ENCODE results near the gene SCD. TPM values are rescaled to one million over a fixed set of nuclear protein-coding genes. Genes with fewer than 3 reads are reported as not detected.
A peak's percentile ranks its signal among the peaks of the same experiment; 100 is the strongest.

The SCD gene
- total RNA-seq, 5 donors from 2014 or later (not counting 1 experiment from before 2014, with no cell fraction given), result 2.1 to 5.7 (median 4.7) TPM

- no peak for ATAC-seq (replicated peaks in 1 of 4)
- no peak for DNase-seq
- Mint-ChIP-seq H3K9me3 (no peaks in the 10 kb centered on the region), H3K4me3 (no peak overlapping the region), H3K27ac (no peak overlapping the region), H3K27me3 (no peaks in the 10 kb centered on the region), H3K36me3 (peaks cover 41% of the 10 kb centered on the region), H3K4me1 (peaks cover 7 to 10% (median 9%) of the 10 kb centered on the region in 3 donors)
- Histone ChIP-seq H3K27me3 (replicated peaks in 1 of 2; ENCODE audit: control insufficient read depth in 2 of 2, extremely low read depth in 1 of 2, insufficient read depth in 2 of 2, low read length in 1 of 2) (no peaks in the 10 kb centered on the region), H3K27ac (ENCODE audit: low read length) (no peak overlapping the region), H3K36me3 (ENCODE audit: control insufficient read depth in 2 of 2, extremely low read depth in 1 of 2, insufficient read depth in 1 of 2, low read length in 1 of 2) (peaks cover 11 to 25% of the 10 kb centered on the region in 2 donors), H3K4me1 (ENCODE audit: control insufficient read depth in 1 of 2, extremely low read depth in 1 of 2, insufficient read depth in 2 of 2, low read length in 2 of 2) (peaks cover 0 to 4% of the 10 kb centered on the region in 2 experiments), H3K9me3 (no peaks in the 10 kb centered on the region), H3K4me3 (ENCODE audit: control insufficient read depth in 1 of 2, extremely low read depth in 1 of 2, low read length in 1 of 2) (no peak overlapping the region)
- CTCF ChIA-PET, result no interaction called here
- WGBS (ENCODE audit: insufficient coverage), result 96% methylated on average over 3 of the region's 4 CpGs
- POLR2A ChIA-PET, result no interaction called here
Observed at GRCh38 chr10:100355086-100355485, 8.1 kb downstream of the SCD start.

GRCh38 chr10:100356067-100357017 lies 9.3 kb downstream of the SCD start:
- POLR2A ChIA-PET, result no interaction called here

GRCh38 chr10:100357059-100357858 lies 10.2 kb downstream of the SCD start:
- no peaks in the 10 kb centered on the region for H3K9me3 Mint-ChIP-seq
- Histone ChIP-seq H3K4me3 (ENCODE audit: control insufficient read depth in 1 of 2, extremely low read depth in 1 of 2, low read length in 1 of 2) (no peak overlapping the region), H3K4me1 (ENCODE audit: control insufficient read depth in 1 of 2, extremely low read depth in 1 of 2, insufficient read depth in 2 of 2, low read length in 2 of 2) (peaks cover 0 to 4% of the 10 kb centered on the region in 2 experiments), H3K27me3 (replicated peaks in 1 of 2; ENCODE audit: control insufficient read depth in 2 of 2, extremely low read depth in 1 of 2, insufficient read depth in 2 of 2, low read length in 1 of 2) (no peaks in the 10 kb centered on the region), H3K36me3 (ENCODE audit: control insufficient read depth in 2 of 2, extremely low read depth in 1 of 2, insufficient read depth in 1 of 2, low read length in 1 of 2) (peaks cover 9 to 24% of the 10 kb centered on the region in 2 donors), H3K9me3 (no peaks in the 10 kb centered on the region), H3K27ac (ENCODE audit: low read length) (no peak overlapping the region)
- no peak overlapping the region for H3K27ac Mint-ChIP-seq
- H3K36me3 Mint-ChIP-seq, result peaks cover 43% of the 10 kb centered on the region
- 90% methylated on average over 2 of the region's 4 CpGs for WGBS (ENCODE audit: insufficient coverage)
- DNase-seq (no peak), ATAC-seq (replicated peaks in 1 of 4) (no peak)
- POLR2A ChIA-PET, result no interaction called here
- peaks cover 7 to 10% (median 9%) of the 10 kb centered on the region in 3 donors for H3K4me1 Mint-ChIP-seq
- H3K4me3 Mint-ChIP-seq, result no peak overlapping the region
- CTCF ChIA-PET, result no interaction called here
- H3K27me3 Mint-ChIP-seq, result no peaks in the 10 kb centered on the region

More at GRCh38 chr10:100356067-100357017, 9.3 kb downstream of the SCD start:
- no peaks in the 10 kb centered on the region for H3K9me3 Mint-ChIP-seq
- peaks cover 42% of the 10 kb centered on the region for H3K36me3 Mint-ChIP-seq
- H3K4me1 Mint-ChIP-seq, result peaks cover 7 to 10% (median 9%) of the 10 kb centered on the region in 3 donors
- H3K27ac ChIP-seq (ENCODE audit: low read length), result no peak overlapping the region
- no peak for DNase-seq
- H3K4me3 Mint-ChIP-seq, result no peak overlapping the region
- H3K27ac Mint-ChIP-seq, result no peak overlapping the region
- peaks cover 11 to 25% of the 10 kb centered on the region in 2 donors for H3K36me3 ChIP-seq (ENCODE audit: control insufficient read depth in 2 of 2, extremely low read depth in 1 of 2, insufficient read depth in 1 of 2, low read length in 1 of 2)
- H3K9me3 ChIP-seq, result no peaks in the 10 kb centered on the region
- H3K4me1 ChIP-seq (ENCODE audit: control insufficient read depth in 1 of 2, extremely low read depth in 1 of 2, insufficient read depth in 2 of 2, low read length in 2 of 2), result peaks cover 0 to 4% of the 10 kb centered on the region in 2 experiments
- 94% methylated on average over 8 of the region's 14 CpGs for WGBS (ENCODE audit: insufficient coverage)
- H3K27me3 ChIP-seq (replicated peaks in 1 of 2; ENCODE audit: control insufficient read depth in 2 of 2, extremely low read depth in 1 of 2, insufficient read depth in 2 of 2, low read length in 1 of 2), result no peaks in the 10 kb centered on the region
- no peak for ATAC-seq (replicated peaks in 1 of 4)
- H3K4me3 ChIP-seq (ENCODE audit: control insufficient read depth in 1 of 2, extremely low read depth in 1 of 2, low read length in 1 of 2), result no peak overlapping the region
- no peaks in the 10 kb centered on the region for H3K27me3 Mint-ChIP-seq
- CTCF ChIA-PET, result interaction anchor here in 1 of 2 donors (0.6 kb wide), 1 partner anchor 54 kb away, joined by 3 read pairs; no protein-coding TSS in a partner anchor

GRCh38 chr10:100359030-100359432 lies 12.0 kb downstream of the SCD start:
- Mint-ChIP-seq H3K27me3 (no peaks in the 10 kb centered on the region), H3K9me3 (no peaks in the 10 kb centered on the region), H3K4me3 (no peak overlapping the region), H3K4me1 (peaks cover 7 to 10% (median 9%) of the 10 kb centered on the region in 3 donors), H3K36me3 (peaks cover 36% of the 10 kb centered on the region), H3K27ac (peak overlapping the region in 1 of 2 donors; percentile 73)
- no peak overlapping the region for H3K27ac ChIP-seq (ENCODE audit: low read length)
- H3K4me3 ChIP-seq (ENCODE audit: control insufficient read depth in 1 of 2, extremely low read depth in 1 of 2, low read length in 1 of 2), result no peak overlapping the region
- peaks cover 0 to 4% of the 10 kb centered on the region in 2 experiments for H3K4me1 ChIP-seq (ENCODE audit: control insufficient read depth in 1 of 2, extremely low read depth in 1 of 2, insufficient read depth in 2 of 2, low read length in 2 of 2)
- ATAC-seq (replicated peaks in 1 of 4) (no peak), DNase-seq (no peak)
- H3K36me3 ChIP-seq (ENCODE audit: control insufficient read depth in 2 of 2, extremely low read depth in 1 of 2, insufficient read depth in 1 of 2, low read length in 1 of 2), result peaks cover 8 to 18% of the 10 kb centered on the region in 2 donors
- H3K9me3 ChIP-seq, result no peaks in the 10 kb centered on the region
- WGBS (ENCODE audit: insufficient coverage), result 100% methylated on average over 1 of the region's 2 CpGs
- H3K27me3 ChIP-seq (replicated peaks in 1 of 2; ENCODE audit: control insufficient read depth in 2 of 2, extremely low read depth in 1 of 2, insufficient read depth in 2 of 2, low read length in 1 of 2), result no peaks in the 10 kb centered on the region
- CTCF ChIA-PET, result no interaction called here
- POLR2A ChIA-PET, result interaction anchor here in 1 of 2 donors (0.5 kb wide), 1 partner anchor 99 kb away, joined by 4 read pairs; no protein-coding TSS in a partner anchor

- Mint-ChIP-seq H3K27me3 (no peaks in the 10 kb centered on the region), H3K9me3 (no peaks in the 10 kb centered on the region), H3K4me1 (peaks cover 7 to 10% (median 9%) of the 10 kb centered on the region in 3 donors), H3K4me3 (no peak overlapping the region), H3K27ac (peak overlapping the region in 1 of 2 donors; percentile 73), H3K36me3 (peaks cover 31% of the 10 kb centered on the region)
- no peaks in the 10 kb centered on the region for H3K9me3 ChIP-seq
- ATAC-seq (replicated peaks in 1 of 4), result no peak
- no peak overlapping the region for H3K27ac ChIP-seq (ENCODE audit: low read length)
- 100% methylated on average over 1 of the region's 3 CpGs for WGBS (ENCODE audit: insufficient coverage)
- no peak overlapping the region for H3K4me3 ChIP-seq (ENCODE audit: control insufficient read depth in 1 of 2, extremely low read depth in 1 of 2, low read length in 1 of 2)
- no peaks in the 10 kb centered on the region for H3K27me3 ChIP-seq (replicated peaks in 1 of 2; ENCODE audit: control insufficient read depth in 2 of 2, extremely low read depth in 1 of 2, insufficient read depth in 2 of 2, low read length in 1 of 2)
- peaks cover 8 to 12% of the 10 kb centered on the region in 2 donors for H3K36me3 ChIP-seq (ENCODE audit: control insufficient read depth in 2 of 2, extremely low read depth in 1 of 2, insufficient read depth in 1 of 2, low read length in 1 of 2)
- DNase-seq, result no peak
- CTCF ChIA-PET, result no interaction called here
- POLR2A ChIA-PET, result interaction anchor here in 1 of 2 donors (0.5 kb wide), 1 partner anchor 99 kb away, joined by 4 read pairs; no protein-coding TSS in a partner anchor
- peaks cover 0 to 4% of the 10 kb centered on the region in 2 experiments for H3K4me1 ChIP-seq (ENCODE audit: control insufficient read depth in 1 of 2, extremely low read depth in 1 of 2, insufficient read depth in 2 of 2, low read length in 2 of 2)
Observed at GRCh38 chr10:100359529-100360150, 12.6 kb downstream of the SCD start.

GRCh38 chr10:100360234-100360633 lies 13.2 kb downstream of the SCD start:
- H3K4me3 Mint-ChIP-seq, result no peak overlapping the region
- ATAC-seq (replicated peaks in 1 of 4), result no peak
- no peaks in the 10 kb centered on the region for H3K9me3 Mint-ChIP-seq
- peaks cover 29% of the 10 kb centered on the region for H3K36me3 Mint-ChIP-seq
- no peak for DNase-seq
- H3K27ac Mint-ChIP-seq, result no peak overlapping the region
- ChIA-PET POLR2A (no interaction called here), CTCF (no interaction called here)
- Histone ChIP-seq H3K4me3 (ENCODE audit: control insufficient read depth in 1 of 2, extremely low read depth in 1 of 2, low read length in 1 of 2) (no peak overlapping the region), H3K27ac (ENCODE audit: low read length) (no peak overlapping the region), H3K36me3 (ENCODE audit: control insufficient read depth in 2 of 2, extremely low read depth in 1 of 2, insufficient read depth in 1 of 2, low read length in 1 of 2) (peaks cover 8 to 11% of the 10 kb centered on the region in 2 donors), H3K27me3 (replicated peaks in 1 of 2; ENCODE audit: control insufficient read depth in 2 of 2, extremely low read depth in 1 of 2, insufficient read depth in 2 of 2, low read length in 1 of 2) (no peaks in the 10 kb centered on the region), H3K4me1 (ENCODE audit: control insufficient read depth in 1 of 2, extremely low read depth in 1 of 2, insufficient read depth in 2 of 2, low read length in 2 of 2) (peaks cover 0 to 4% of the 10 kb centered on the region in 2 experiments), H3K9me3 (no peaks in the 10 kb centered on the region)
- peaks cover 7 to 10% (median 9%) of the 10 kb centered on the region in 3 donors for H3K4me1 Mint-ChIP-seq
- H3K27me3 Mint-ChIP-seq, result no peaks in the 10 kb centered on the region
- WGBS (ENCODE audit: insufficient coverage), result no CpG with 5 or more reads among the region's 6 CpGs

Measured in T-cell (primary cell).